GM12892 (cell line): ENCODE results near the gene LEPROT.

Experiments
- POLR2A ChIP-seq: IDR thresholded peaks from 2 replicates; pipeline ENCODE4 v1.6.1; 2011; ENCODE audit warnings: low read depth, low read length, control low read depth
- POLR2AphosphoS5 ChIP-seq: IDR thresholded peaks from 2 replicates; pipeline ENCODE4 v1.6.1; 2011; ENCODE audit warnings: low read depth, low read length, control low read depth
- TAF1 ChIP-seq: IDR thresholded peaks from 2 replicates; pipeline ENCODE4 v1.6.1; 2011; ENCODE audit warnings: low read depth, mild to moderate bottlenecking, control low read depth, low read length, borderline replicate concordance

GRCh38 chr1:65443647-65444046, 23.2 kb downstream of the LEPROT start:
- no peak for TF ChIP-seq POLR2A
- TF ChIP-seq TAF1, result no peak
- no peak for TF ChIP-seq POLR2AphosphoS5
